GM12873 (cell line): ENCODE results near the gene KRTAP1-5.
"Not testable (repeated sequence)": the region's sequence is repeated elsewhere in the genome, so short reads cannot be mapped to it uniquely, and the experiment has no call there.

Source experiments
- TF ChIP-seq, protein P1 (sequence below): IDR thresholded peaks from 2 replicates; pipeline ENCODE4 v1.5.1; 2012; ENCODE audit warnings: low read depth, mild to moderate bottlenecking, moderate library complexity, low read length, control low read depth; ENCODE audit not compliant: insufficient read depth; ENCODE audit errors: missing control alignments

Gene KRTAP1-5

DNA sequence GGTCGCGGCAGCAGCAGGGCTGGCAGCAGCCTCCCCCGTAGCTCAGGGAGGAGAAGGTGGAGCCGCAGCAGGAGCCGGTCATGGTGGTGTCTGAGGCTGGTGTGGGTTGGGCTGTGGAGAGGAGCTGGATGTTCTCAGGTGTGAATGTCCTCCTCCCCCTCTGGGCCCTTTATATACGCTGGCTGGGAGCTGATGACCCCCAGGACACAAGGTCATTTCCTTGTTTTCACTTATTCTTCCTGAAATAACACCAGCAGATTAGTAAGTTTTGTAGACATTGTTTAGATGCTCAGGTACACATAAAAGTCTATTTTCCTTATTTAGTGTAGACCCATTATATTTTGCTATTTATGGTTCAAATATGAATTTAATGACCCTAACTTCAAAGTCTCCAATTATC, 28.1 kb upstream of the KRTAP1-5 start, which contains the start of gene KRTAP2-2:
Gene KRTAP2-2 (minus strand): TSS at position 101 of the 400 bp plus-strand sequence. CDS start 19 bp downstream, at position 82.
- TF ChIP-seq, protein P1, sequence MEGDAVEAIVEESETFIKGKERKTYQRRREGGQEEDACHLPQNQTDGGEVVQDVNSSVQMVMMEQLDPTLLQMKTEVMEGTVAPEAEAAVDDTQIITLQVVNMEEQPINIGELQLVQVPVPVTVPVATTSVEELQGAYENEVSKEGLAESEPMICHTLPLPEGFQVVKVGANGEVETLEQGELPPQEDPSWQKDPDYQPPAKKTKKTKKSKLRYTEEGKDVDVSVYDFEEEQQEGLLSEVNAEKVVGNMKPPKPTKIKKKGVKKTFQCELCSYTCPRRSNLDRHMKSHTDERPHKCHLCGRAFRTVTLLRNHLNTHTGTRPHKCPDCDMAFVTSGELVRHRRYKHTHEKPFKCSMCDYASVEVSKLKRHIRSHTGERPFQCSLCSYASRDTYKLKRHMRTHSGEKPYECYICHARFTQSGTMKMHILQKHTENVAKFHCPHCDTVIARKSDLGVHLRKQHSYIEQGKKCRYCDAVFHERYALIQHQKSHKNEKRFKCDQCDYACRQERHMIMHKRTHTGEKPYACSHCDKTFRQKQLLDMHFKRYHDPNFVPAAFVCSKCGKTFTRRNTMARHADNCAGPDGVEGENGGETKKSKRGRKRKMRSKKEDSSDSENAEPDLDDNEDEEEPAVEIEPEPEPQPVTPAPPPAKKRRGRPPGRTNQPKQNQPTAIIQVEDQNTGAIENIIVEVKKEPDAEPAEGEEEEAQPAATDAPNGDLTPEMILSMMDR, result not testable (repeated sequence)

DNA sequence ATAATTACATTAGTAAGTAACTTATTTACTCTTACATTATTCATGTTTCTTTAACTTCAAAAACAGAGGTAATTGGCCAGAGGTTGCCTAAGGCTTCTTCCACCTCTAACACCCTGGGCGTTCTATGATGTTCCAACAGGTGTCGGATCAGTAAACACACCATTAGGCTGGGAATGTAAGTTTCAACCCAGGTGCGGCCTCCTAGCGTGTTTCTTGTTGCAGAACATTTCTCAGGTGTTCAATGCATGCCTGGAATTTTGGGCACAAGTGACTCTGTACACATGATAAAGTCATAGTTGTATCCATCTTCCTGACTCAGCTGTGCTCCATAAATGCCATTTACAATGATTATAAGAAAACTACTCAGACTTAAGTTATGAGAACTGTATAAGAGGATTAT, 27.0 kb upstream of the KRTAP1-5 start:
- TF ChIP-seq, protein P1, result no peak

DNA sequence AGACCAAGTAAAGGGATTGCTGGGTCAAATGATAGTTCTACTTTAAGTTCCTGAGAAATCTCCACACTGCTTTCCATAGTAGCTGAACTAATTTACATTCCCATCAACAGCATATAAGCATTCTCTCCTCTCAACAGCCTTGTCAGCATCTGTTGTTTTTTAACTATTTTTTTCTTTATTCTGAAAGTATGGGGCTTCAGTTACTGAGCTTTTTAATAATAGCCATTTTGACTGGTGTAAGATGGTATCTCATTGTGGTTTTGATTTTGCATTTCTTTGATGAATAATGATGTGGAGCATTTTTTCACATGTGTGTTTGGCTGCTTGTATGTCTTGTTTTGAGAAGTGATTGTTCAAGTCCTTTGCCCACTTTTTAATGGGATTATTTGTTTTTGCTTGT, 25.6 kb upstream of the KRTAP1-5 start:
- TF ChIP-seq, protein P1, result no peak

DNA sequence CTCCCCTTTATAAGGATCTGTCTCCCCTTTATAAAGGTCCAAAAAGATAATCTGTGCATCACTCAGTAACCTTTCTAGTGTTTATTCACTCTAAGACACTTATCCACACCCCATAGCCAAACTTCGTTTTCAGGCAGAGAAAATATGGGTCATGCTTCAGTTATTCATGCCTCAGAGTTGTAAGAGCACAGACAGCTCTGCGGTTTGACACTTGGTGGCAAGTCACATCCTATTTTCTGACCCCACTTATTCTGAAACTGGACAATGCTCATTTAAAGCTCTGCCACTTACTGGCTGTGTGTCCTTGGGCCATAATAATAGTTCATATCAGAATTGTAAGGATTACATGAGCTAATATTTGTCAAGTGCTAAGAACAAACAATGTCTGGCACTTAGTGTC, 22.1 kb upstream of the KRTAP1-5 start:
- TF ChIP-seq, protein P1, result no peak

DNA sequence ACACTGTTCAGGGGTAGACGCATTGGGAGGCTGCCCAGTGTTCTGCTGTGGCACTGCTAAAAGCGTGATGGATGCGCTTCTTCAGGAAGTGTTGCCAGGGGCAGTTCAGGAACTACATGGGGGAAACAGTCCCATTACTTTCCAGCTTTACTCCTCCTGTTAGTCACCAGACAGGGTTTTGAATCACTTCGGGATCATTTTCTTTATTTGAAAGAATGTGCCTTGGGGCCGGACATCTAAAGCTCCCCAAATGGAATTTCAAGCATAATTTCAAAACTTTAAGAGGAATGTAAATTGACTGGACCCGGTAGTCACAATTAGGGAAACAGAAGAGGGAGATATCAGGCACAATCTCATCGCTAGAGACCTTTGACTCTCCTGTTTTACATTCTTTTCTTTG, 21.4 kb upstream of the KRTAP1-5 start:
- TF ChIP-seq, protein P1, result no peak

DNA sequence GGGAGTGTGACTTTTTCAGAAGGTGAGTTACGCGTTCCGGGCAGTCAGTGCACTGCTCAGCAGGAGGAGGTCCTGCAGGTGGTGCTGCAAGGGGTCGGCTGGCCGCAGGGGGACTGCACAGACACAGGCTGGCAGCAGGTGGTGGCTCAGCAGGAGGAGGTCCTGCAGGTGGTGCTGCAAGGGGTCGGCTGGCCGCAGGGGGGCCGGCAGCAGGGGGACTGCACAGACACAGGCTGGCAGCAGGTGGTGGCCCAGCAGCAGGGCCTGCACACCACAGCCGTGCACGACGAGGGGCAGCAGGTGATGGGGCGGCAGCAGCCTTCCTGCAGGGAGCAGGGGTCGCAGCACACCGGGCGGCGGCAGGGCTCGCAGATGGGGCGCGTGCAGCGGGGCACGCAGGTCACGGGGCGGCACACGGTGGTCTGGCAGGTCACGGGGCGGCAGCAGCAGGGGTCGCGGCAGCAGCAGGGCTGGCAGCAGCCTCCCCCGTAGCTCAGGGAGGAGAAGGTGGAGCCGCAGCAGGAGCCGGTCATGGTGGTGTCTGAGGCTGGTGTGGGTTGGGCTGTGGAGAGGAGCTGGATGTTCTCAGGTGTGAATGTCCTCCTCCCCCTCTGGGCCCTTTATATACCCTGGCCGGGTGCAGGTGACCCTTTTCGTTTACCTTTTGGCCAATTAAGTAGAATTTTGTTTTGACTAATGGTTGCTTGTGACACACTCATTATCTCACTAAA, 19.9 kb upstream of the KRTAP1-5 start, which contains the start of gene KRTAP2-1:
Gene KRTAP2-1 (minus strand): TSS at position 582 of the 731 bp plus-strand sequence. CDS start 49 bp downstream, at position 533.
- TF ChIP-seq, protein P1, result not testable (repeated sequence)

DNA sequence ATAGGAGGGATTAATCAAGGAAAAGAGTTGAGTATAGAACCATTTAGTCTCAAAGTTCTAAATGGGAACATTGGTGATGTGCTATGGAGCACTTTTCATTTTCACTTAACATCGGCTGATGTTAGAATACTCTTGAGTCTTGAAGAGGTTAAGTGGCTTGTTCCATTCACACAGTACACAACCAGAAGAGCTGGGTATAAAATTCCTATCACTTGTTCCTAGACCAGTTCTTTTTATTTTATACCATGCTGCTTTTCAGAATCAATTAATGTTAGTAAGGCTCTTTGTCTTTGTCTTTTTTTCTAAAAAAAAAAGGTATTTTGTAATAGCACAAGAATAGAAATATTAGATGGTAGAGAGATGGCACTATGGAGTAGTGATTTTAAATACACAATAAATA, 15.9 kb upstream of the KRTAP1-5 start:
- TF ChIP-seq, protein P1, result no peak
